NAMALWA (cell line): Measurements from ENCODE around the gene LRRC37B.
"Not testable (repeated sequence)": the region's sequence is repeated elsewhere in the genome, so short reads cannot be mapped to it uniquely, and the experiment has no call there.

Experiments
- DNase-seq: peaks from one replicate; pipeline ENCODE4 v3.0.0-alpha.2; 2015; ENCODE audit warnings: low spot score

Gene LRRC37B

GRCh38 chr17:32042266-32042665 lies 35.1 kb downstream of the LRRC37B start:
- not testable (repeated sequence) for DNase-seq

GRCh38 chr17:32045611-32046010 lies 38.4 kb downstream of the LRRC37B start:
- DNase-seq = not testable (repeated sequence)

GRCh38 chr17:32047663-32048062 lies 40.5 kb downstream of the LRRC37B start:
- DNase-seq = not testable (repeated sequence)

- not testable (repeated sequence) for DNase-seq
Measured at GRCh38 chr17:32054985-32055384, 47.8 kb downstream of the LRRC37B start.

- DNase-seq = not testable (repeated sequence)
Measured at GRCh38 chr17:32055425-32055824, 48.2 kb downstream of the LRRC37B start.

GRCh38 chr17:32056500-32056899 lies 49.3 kb downstream of the LRRC37B start:
- DNase-seq = not testable (repeated sequence)

- DNase-seq = not testable (repeated sequence)
Measured at GRCh38 chr17:32057460-32058105, 50.4 kb downstream of the LRRC37B start.

GRCh38 chr17:32060695-32061094 lies 53.5 kb downstream of the LRRC37B start:
- not testable (repeated sequence) for DNase-seq

GRCh38 chr17:32061840-32062239 lies 54.7 kb downstream of the LRRC37B start:
- DNase-seq = peak; percentile 8

GRCh38 chr17:32064091-32064490 lies 56.9 kb downstream of the LRRC37B start:
- peak; percentile 8 for DNase-seq

- DNase-seq = not testable (repeated sequence)
Measured at GRCh38 chr17:32066123-32066680, 59.0 kb downstream of the LRRC37B start.

GRCh38 chr17:32066863-32067642 lies 59.9 kb downstream of the LRRC37B start:
- DNase-seq = peak; percentile 28

GRCh38 chr17:32069067-32069466 lies 61.9 kb downstream of the LRRC37B start:
- not testable (repeated sequence) for DNase-seq

- not testable (repeated sequence) for DNase-seq
Measured at GRCh38 chr17:32071961-32072360, 64.8 kb downstream of the LRRC37B start.

- DNase-seq = not testable (repeated sequence)
Measured at GRCh38 chr17:32073131-32073530, 65.9 kb downstream of the LRRC37B start.

- peak; percentile 44 for DNase-seq
Measured at GRCh38 chr17:32079753-32080152, 72.6 kb downstream of the LRRC37B start.

GRCh38 chr17:32083550-32083979 lies 76.4 kb downstream of the LRRC37B start:
- DNase-seq = not testable (repeated sequence)

- DNase-seq = not testable (repeated sequence)
Measured at GRCh38 chr17:32084003-32084941, 77.1 kb downstream of the LRRC37B start.

- not testable (repeated sequence) for DNase-seq
Measured at GRCh38 chr17:32084942-32085829, 78.0 kb downstream of the LRRC37B start.

GRCh38 chr17:32086833-32087232 lies 79.7 kb downstream of the LRRC37B start:
- not testable (repeated sequence) for DNase-seq

GRCh38 chr17:32092062-32092461 lies 84.9 kb downstream of the LRRC37B start:
- not testable (repeated sequence) for DNase-seq
